ENCODE measurements around the gene CSK. TPM values are rescaled to one million over a fixed set of nuclear protein-coding genes. Genes with fewer than 3 reads are reported as not detected.

CSK gene
- total RNA-seq, 4 donors from 2014 or later = 33.1 to 45.2 (median 35.5) TPM

GRCh38 chr15:74809956-74810355, 28.1 kb downstream of the CSK start:
- no peak overlapping the region for H3K4me3 ChIP-seq
- WGBS = 79% methylated on average over 3 of the region's 3 CpGs
- H3K36me3 ChIP-seq = no peaks in the 10 kb centered on the region
- H3K4me1 ChIP-seq = no peaks in the 10 kb centered on the region
- no peaks in the 10 kb centered on the region for H3K27me3 ChIP-seq
- H3K27ac ChIP-seq = no peak overlapping the region
- TF ChIP-seq POLR2AphosphoS5 (IDR thresholded peaks at IDR 0.05) (no peak), CTCF (IDR thresholded peaks at IDR 0.05) (no peak), POLR2A (IDR thresholded peaks at IDR 0.05) (no peak), EP300 (IDR thresholded peaks at IDR 0.05) (no peak)
- no peak for DNase-seq (ENCODE audit: low spot score in 2 of 2)
- no peaks in the 10 kb centered on the region for H3K9me3 ChIP-seq

GRCh38 chr15:74812533-74812932, 30.7 kb downstream of the CSK start, which contains the start of gene LMAN1L:
Gene LMAN1L, plus strand, starts transcription at chr15:74812835. Its CDS starts 20 bp downstream, at chr15:74812855.
- Histone ChIP-seq H3K4me1 (peaks cover 11% of the 10 kb centered on the region), H3K4me3 (no peak within 1 kb of the TSS), H3K27me3 (no peaks in the 10 kb centered on the region), H3K9me3 (no peaks in the 10 kb centered on the region), H3K27ac (no peak within 1 kb of the TSS), H3K36me3 (no peaks in the 10 kb centered on the region)
- no peak for TF ChIP-seq CTCF (IDR thresholded peaks at IDR 0.05)
- TF ChIP-seq POLR2AphosphoS5 (IDR thresholded peaks at IDR 0.05) = no peak
- TF ChIP-seq EP300 (IDR thresholded peaks at IDR 0.05) = no peak
- TF ChIP-seq POLR2A (IDR thresholded peaks at IDR 0.05) = no peak
- DNase-seq (ENCODE audit: low spot score in 2 of 2) = no peak
- 64% methylated on average over 10 of the region's 12 CpGs for WGBS

DNA sequence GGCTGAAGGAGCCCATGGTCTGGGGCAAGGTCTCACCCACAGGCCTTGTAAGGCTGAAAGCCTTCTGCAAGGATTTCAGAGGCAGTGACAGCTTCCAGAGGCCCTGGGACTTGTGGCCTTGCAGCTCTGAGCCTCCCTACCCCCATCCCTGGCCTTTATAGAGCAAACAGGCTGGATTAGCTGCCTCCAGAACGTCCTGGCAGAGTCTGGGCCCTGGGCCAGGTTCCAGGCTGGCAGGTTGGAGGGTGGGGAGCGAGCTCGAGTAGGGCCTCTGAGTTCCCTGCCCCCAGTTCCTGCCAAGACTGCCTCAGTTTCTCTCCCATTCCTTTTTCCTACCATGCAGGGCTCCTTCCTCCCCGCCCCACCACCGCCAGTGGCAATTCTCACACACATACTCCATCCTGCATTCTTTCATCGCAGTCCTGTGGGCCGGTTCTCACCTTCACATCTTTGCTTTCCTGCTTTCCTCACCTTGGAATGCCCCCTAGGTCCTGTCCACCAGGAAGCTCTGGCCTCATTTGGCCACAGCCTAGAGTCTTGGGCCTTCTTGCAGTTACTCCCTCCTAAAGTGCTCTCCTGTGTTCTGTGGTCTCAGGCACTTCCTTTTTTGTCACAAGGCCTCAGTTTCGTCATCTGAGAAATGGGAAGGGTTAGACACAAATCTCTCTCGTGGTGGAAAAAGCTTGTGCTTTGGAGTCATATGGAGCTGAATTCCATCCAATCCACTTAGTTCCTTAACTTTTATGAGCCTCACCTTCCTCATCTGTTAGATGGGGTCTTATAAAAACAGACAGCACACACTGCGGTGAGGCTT, 33.4 kb downstream of the CSK start:
- no peak for DNase-seq (ENCODE audit: low spot score in 2 of 2)
- Histone ChIP-seq H3K4me3 (no peak overlapping the region), H3K27ac (no peak overlapping the region), H3K36me3 (no peaks in the 10 kb centered on the region), H3K27me3 (no peaks in the 10 kb centered on the region), H3K9me3 (no peaks in the 10 kb centered on the region), H3K4me1 (peaks cover 12% of the 10 kb centered on the region)
- TF ChIP-seq POLR2AphosphoS5 (IDR thresholded peaks at IDR 0.05) (no peak), EP300 (IDR thresholded peaks at IDR 0.05) (no peak), POLR2A (IDR thresholded peaks at IDR 0.05) (no peak), CTCF (IDR thresholded peaks at IDR 0.05) (no peak)
- WGBS = 71% methylated on average over 10 of the region's 10 CpGs

GRCh38 chr15:74815961-74816360, 34.1 kb downstream of the CSK start:
- H3K27ac ChIP-seq = no peak overlapping the region
- H3K27me3 ChIP-seq = no peaks in the 10 kb centered on the region
- no peak overlapping the region for H3K4me3 ChIP-seq
- 85% methylated on average over 15 of the region's 15 CpGs for WGBS
- no peaks in the 10 kb centered on the region for H3K36me3 ChIP-seq
- no peak for DNase-seq (ENCODE audit: low spot score in 2 of 2)
- H3K9me3 ChIP-seq = no peaks in the 10 kb centered on the region
- H3K4me1 ChIP-seq = peaks cover 12% of the 10 kb centered on the region
- TF ChIP-seq CTCF (IDR thresholded peaks at IDR 0.05) (no peak), POLR2A (IDR thresholded peaks at IDR 0.05) (no peak), POLR2AphosphoS5 (IDR thresholded peaks at IDR 0.05) (no peak), EP300 (IDR thresholded peaks at IDR 0.05) (no peak)

- 42% methylated on average over 13 of the region's 19 CpGs for WGBS
- Histone ChIP-seq H3K4me3 (no peak overlapping the region), H3K9me3 (no peaks in the 10 kb centered on the region), H3K27ac (peak overlapping the region; percentile 35), H3K27me3 (no peaks in the 10 kb centered on the region), H3K4me1 (peaks cover 12% of the 10 kb centered on the region), H3K36me3 (no peaks in the 10 kb centered on the region)
- no peak for DNase-seq (ENCODE audit: low spot score in 2 of 2)
- no peak for TF ChIP-seq POLR2AphosphoS5 (IDR thresholded peaks at IDR 0.05)
- no peak for TF ChIP-seq EP300 (IDR thresholded peaks at IDR 0.05)
- TF ChIP-seq CTCF (IDR thresholded peaks at IDR 0.05) = no peak
- no peak for TF ChIP-seq POLR2A (IDR thresholded peaks at IDR 0.05)
Observed at GRCh38 chr15:74816624-74817369, 34.9 kb downstream of the CSK start.
